K562 (cell line): ENCODE data around the gene DDX41. TPM values are rescaled to one million over a fixed set of nuclear protein-coding genes. Genes with fewer than 3 reads are reported as not detected.

ENCODE experiments used
- ATAC-seq: fragments of 200-7000 bp; cut with Tn5 transposase; 3 replicates; pipeline ENCODE4 v1.9.1; 2020; ENCODE audit warnings: moderate library complexity
- BruUV-seq: library from RNA; stranded (reverse); fragments of 400-500 nt; replicated peaks from 2 replicates; lab custom pipeline; 2021; lab: Mats Ljungman, UMichigan
- CTCF ChIA-PET: fragments of 300-600 bp; formaldehyde crosslinking; extraction: SDS; loops from one replicate; lab custom pipeline; 2021; ENCODE audit warnings: low intra/inter-chr PET ratio; lab: Yijun Ruan, JAX
- POLR2A ChIA-PET: fragments of 300-600, 350-650 bp; sonication (Branson Sonifier 250); formaldehyde crosslinking; extraction: SDS; loops from one replicate; lab custom pipeline; 2021; ENCODE audit warnings: antibody characterized with exemption, inconsistent platforms; lab: Yijun Ruan, JAX
- DNase-seq, 4 experiments: peaks; one replicate each; pipeline versions ENCODE4 v3.0.0 to v3.0.0-alpha.2; 2011 to 2018; ENCODE audit warnings: low spot score in 3 of 4, mixed read lengths in 3 of 4; ENCODE audit errors: extremely low read depth in 1 of 4
- FAIRE-seq: peaks from 2 replicates; lab custom pipeline; 2011; peaks lifted over from hg19 to GRCh38; lab: Jason Lieb, UNC
- H2AFZ ChIP-seq: 2 replicates; pipeline ENCODE4 v1.6.0; 2011; ENCODE audit warnings: low read depth, low read length, control low read depth, inconsistent platforms
- H3K27ac ChIP-seq: fragments of 200-600 bp; 3 replicates; pipeline ENCODE4 v1.8.0; 2011; ENCODE audit warnings: low read depth, mild to moderate bottlenecking, control low read depth, inconsistent platforms, low read length, moderate library complexity, mixed read lengths; ENCODE audit errors: extremely low read depth
- H3K27me3 ChIP-seq, 2 experiments: fragments of 300-600 bp in 1 of 2; 2 replicates in 1 of 2; 3 replicates in 1 of 2; pipeline versions ENCODE4 v1.6.0 to v1.8.0; 2011; ENCODE audit warnings: inconsistent platforms in 2 of 2, low read length in 2 of 2, mild to moderate bottlenecking in 1 of 2, mixed read lengths in 1 of 2, moderate library complexity in 1 of 2; ENCODE audit not compliant: control insufficient read depth in 2 of 2, insufficient read depth in 2 of 2
- H3K36me3 ChIP-seq: fragments of 300-600 bp; 3 replicates; pipeline ENCODE4 v1.8.0; 2011; ENCODE audit warnings: mild to moderate bottlenecking, low read length, inconsistent platforms; ENCODE audit not compliant: control insufficient read depth, insufficient read depth
- H3K4me1 ChIP-seq, 2 experiments: fragments of 200-600 bp in 1 of 2; replicated peaks in 1 of 2; 2 replicates in 1 of 2; 3 replicates in 1 of 2; pipeline versions ENCODE4 v1.5.1 to v1.8.0; 2011; ENCODE audit warnings: inconsistent platforms in 2 of 2, low read length in 2 of 2, mild to moderate bottlenecking in 1 of 2, mixed read lengths in 1 of 2, moderate library complexity in 1 of 2; ENCODE audit not compliant: control insufficient read depth in 2 of 2, insufficient read depth in 2 of 2
- H3K4me2 ChIP-seq: 2 replicates; pipeline ENCODE4 v1.6.1; 2011; ENCODE audit warnings: low read length, control low read depth, inconsistent platforms, mixed read lengths; ENCODE audit not compliant: insufficient read depth
- H3K4me3 ChIP-seq: fragments of 200-600 bp; sonication (generic), shearing (Covaris generic); 2 replicates; pipeline ENCODE4 v1.5.1; 2016; ENCODE audit warnings: control low read depth, inconsistent platforms
- H3K79me2 ChIP-seq: fragments of 200-600 bp; 3 replicates; pipeline ENCODE4 v1.8.0; 2011; ENCODE audit warnings: low read length, inconsistent platforms; ENCODE audit not compliant: control insufficient read depth, insufficient read depth
- H3K9ac ChIP-seq, 2 experiments: 2 replicates each; pipeline versions ENCODE4 v1.6.0 to v1.6.1; 2011; ENCODE audit warnings: low read depth in 2 of 2, low read length in 2 of 2, control low read depth in 1 of 2, inconsistent platforms in 1 of 2, mild to moderate bottlenecking in 1 of 2, mixed read lengths in 1 of 2; ENCODE audit not compliant: insufficient read depth in 1 of 2
- H3K9me1 ChIP-seq: one replicate; pipeline ENCODE4 v1.6.0; 2011; ENCODE audit warnings: inconsistent platforms, mild to moderate bottlenecking, low read length, moderate library complexity; ENCODE audit not compliant: control insufficient read depth, insufficient read depth
- H3K9me3 ChIP-seq: replicated peaks from 2 replicates; pipeline ENCODE4 v1.5.1; 2011; ENCODE audit warnings: low read depth, low read length, inconsistent platforms; ENCODE audit not compliant: control insufficient read depth, insufficient read depth
- H4K20me1 ChIP-seq: replicated peaks from 2 replicates; pipeline ENCODE4 v1.6.1; 2011; ENCODE audit warnings: low read length, inconsistent platforms, mixed read lengths; ENCODE audit not compliant: control insufficient read depth, insufficient read depth
- ESRRA ChIP-seq: fragments of 450-650 bp; IDR thresholded peaks from 2 replicates; pipeline ENCODE4 v1.6.1; 2014; ENCODE audit warnings: low read depth, mild to moderate bottlenecking, moderate library complexity, borderline replicate concordance
- RAD21 ChIP-seq, 2 experiments: fragments of 250-450 bp in 1 of 2; fragments of 450-650 bp in 1 of 2; sonication (Bioruptor Pico) in 1 of 2; formaldehyde crosslinking in 1 of 2; IDR thresholded peaks in 1 of 2; conservative IDR thresholded peaks in 1 of 2; 2 replicates each; pipeline versions ENCODE4 v1.4.0 to v1.8.0; 2020 to 2022; ENCODE audit warnings: mild to moderate bottlenecking in 2 of 2, moderate library complexity in 1 of 2
- SRSF9 ChIP-seq: fragments of 200-400 bp; formaldehyde crosslinking; IDR thresholded peaks from 2 replicates; pipeline ENCODE4 v1.6.1; 2017; ENCODE audit warnings: low read depth, low read length, borderline replicate concordance
- ZNF224 ChIP-seq: sonication (generic); formaldehyde crosslinking; IDR thresholded peaks from 2 replicates; pipeline ENCODE4 v1.8.0; 2022; ENCODE audit warnings: mild to moderate bottlenecking, missing genetic modification reagents
- WGBS: fragments of 100-300 bp; shearing (Covaris generic); methylation state at CpG from one replicate; pipeline ENCODE4 v1.1.6; 2016; ENCODE audit warnings: low coverage, mixed read lengths; ENCODE audit not compliant: insufficient coverage; ENCODE audit errors: missing lambda C conversion rate; 5-methylcytosine and 5-hydroxymethylcytosine counted together
- in situ Hi-C: fragments of 300-500 bp; cut with MboI; formaldehyde crosslinking; loops from 4 replicates; pipeline ENCODE4 v1.15.0; 2018; ENCODE audit warnings: inconsistent platforms, mixed read lengths
- intact Hi-C: fragments of 100-400 bp; cut with micrococcal nuclease; formaldehyde crosslinking; loops from 2 replicates; pipeline ENCODE4 v1.14.2; 2022
- polyA plus RNA-seq, 8 experiments: library from polyadenylated mRNA; depleted of rRNA in 4 of 8; stranded (reverse) in 5 of 8; unstranded in 3 of 8; fragments of >200 nt; fragmentation: Nextera tagmentation in 2 of 8; fragmentation: Illumina TruSeq in 1 of 8; extraction: Ambion mirVana in 2 of 8; extraction: Trizol in 1 of 8; gene quantifications; 2 replicates each; pipeline versions ENCODE4 v1.2.1 to v1.2.3, GENCODE V29; 2011 to 2014; ENCODE audit warnings: inconsistent platforms in 1 of 8, missing spikeins in 1 of 8
- total RNA-seq, 7 experiments: library from RNA; depleted of rRNA in 6 of 7; stranded (reverse); fragments of >200 nt in 6 of 7; fragmentation: Illumina TruSeq in 2 of 7; extraction: Trizol in 2 of 7; gene quantifications; 2 replicates each; pipeline versions ENCODE4 v1.2.1 to v1.2.3, GENCODE V29; 2011 to 2021; ENCODE audit warnings: low replicate concordance in 1 of 7

The DDX41 gene
- total and polyA plus RNA-seq, 9 of the 15 experiments (the other 6 are each of a cell fraction or from before 2014, with no cell fraction given) = 38.2 to 284 (median 116) TPM

DNA sequence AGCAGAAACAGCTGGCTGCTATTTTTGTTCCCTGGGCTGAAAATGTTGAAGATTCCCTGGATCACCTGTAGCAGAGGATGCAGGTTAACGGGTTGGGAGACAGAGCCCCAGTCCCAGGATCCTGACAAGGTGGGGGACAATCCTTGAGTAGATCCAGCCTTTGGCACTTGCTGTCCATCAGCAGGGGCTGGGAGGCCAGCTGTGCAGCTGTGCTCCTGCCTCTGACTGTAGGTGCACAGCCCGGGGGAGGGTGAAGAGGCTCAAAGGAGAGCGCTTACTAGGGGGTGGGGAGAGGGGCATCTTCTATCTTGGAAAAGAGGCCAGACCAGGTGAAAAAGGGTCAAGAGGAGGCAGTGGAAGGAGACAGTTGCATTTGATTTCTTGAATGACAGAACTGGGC lies 3.5 kb upstream of the DDX41 start:
- DNase-seq (no peak), FAIRE-seq (no peak), ATAC-seq (no peak)
- Histone ChIP-seq H3K36me3 (peaks cover 66% of the 10 kb centered on the region), H3K9me3 (no peaks in the 10 kb centered on the region), H3K9me1 (no peaks in the 10 kb centered on the region), H3K9ac (no peak overlapping the region; a peak in 1 of 4 replicates), H3K4me3 (no peak overlapping the region), H3K4me1 (peaks cover 9 to 40% of the 10 kb centered on the region in 2 experiments; a peak in 4 of 5 replicates), H2AFZ (no peak overlapping the region), H3K27ac (no peak overlapping the region), H4K20me1 (no peaks in the 10 kb centered on the region; the same call in 1 of the 2 replicates), H3K27me3 (no peaks in the 10 kb centered on the region), H3K4me2 (no peak overlapping the region), H3K79me2 (peaks cover 29% of the 10 kb centered on the region)
- BruUV-seq = no TSS peak
- ChIA-PET CTCF (no interaction called here), POLR2A (interaction anchor here (0.6 to 1.1 kb wide), 2 partner anchors 11 to 28 kb away, joined by 3 read pairs; partner anchors contain the start of gene DOK3)
- in situ Hi-C loops (no loop called here), intact Hi-C loops (no loop called here)
- TF ChIP-seq ESRRA (no peak), SRSF9 (no peak), ZNF224 (CRISPR knock-in tag) (no peak), RAD21 (CRISPR knock-in tag; conservative IDR thresholded peaks at IDR 0.05 in 1 of 2, IDR thresholded peaks at IDR 0.05 in 1 of 2) (no peak)
- WGBS = 81% methylated on average over 3 of the region's 3 CpGs
